ENCODE measurements around the gene DARS1. TPM values are rescaled to one million over a fixed set of nuclear protein-coding genes. Genes with fewer than 3 reads are reported as not detected.

Gene DARS1
- polyA plus RNA-seq, 2 donors: 52.5 to 141 TPM

DNA sequence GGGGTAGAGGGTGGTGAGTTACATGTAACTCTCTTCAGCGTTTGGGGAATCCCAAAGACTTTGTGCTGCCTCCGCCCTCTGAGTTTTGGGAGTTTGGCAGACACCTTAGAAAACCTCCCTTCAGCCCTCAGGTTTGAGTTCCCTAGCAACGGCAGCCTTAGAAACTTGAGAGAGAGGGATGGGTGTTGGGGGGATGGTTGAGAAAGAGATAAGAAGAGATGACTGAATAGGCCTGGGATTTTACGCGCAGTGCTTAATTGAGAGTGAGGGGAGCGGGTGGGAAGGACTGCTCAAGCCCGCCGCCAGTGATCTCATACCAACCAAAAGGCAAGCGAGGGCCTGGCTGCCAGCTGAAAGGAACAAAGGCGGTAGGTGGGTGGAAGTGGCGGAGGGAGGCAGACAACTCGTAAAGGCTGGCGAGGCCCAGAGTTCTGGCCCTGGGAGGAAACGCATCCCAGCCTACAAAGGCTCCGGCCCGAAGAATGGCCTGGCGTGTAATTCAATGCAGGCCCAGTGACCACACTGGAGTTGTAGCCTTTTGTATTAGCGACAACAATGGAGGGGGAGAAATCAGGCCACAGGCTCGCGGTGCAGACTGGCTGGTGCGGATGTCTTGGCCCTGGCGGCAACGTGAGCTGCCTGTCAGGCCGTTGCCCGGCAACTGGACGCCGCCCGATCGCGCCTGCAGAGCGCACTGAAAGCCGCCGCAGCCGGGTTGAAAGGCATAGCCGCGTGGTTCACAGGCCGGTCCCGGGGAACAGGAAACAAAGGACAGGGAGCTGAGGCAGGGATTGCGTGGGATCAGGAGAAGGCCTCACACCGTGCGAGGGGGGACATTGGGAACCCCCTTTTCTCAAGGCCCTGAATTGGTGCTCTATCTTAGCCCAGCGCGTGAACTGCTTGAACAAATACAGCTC lies 39.9 kb upstream of the DARS1 start:
- WGBS, 2 donors: 30 to 44% methylated on average over 43 of the region's 43 CpGs
- Histone ChIP-seq H3K9me3 (ENCODE audit: control insufficient read depth in 2 of 2, insufficient read depth in 1 of 2, low read depth in 1 of 2, low read length in 1 of 2) (no peaks in the 10 kb centered on the region), H3K4me3 (ENCODE audit: low read depth in 1 of 2, low read length in 2 of 2) (no peak overlapping the region)

GRCh38 chr2:136024616-136025015 lies 39.2 kb upstream of the DARS1 start:
- H3K4me3 ChIP-seq (ENCODE audit: low read depth in 1 of 2, low read length in 2 of 2): no peak overlapping the region
- no peak overlapping the region for H3K27ac ChIP-seq (ENCODE audit: low read depth in 2 of 2, low read length in 1 of 2)
- no peaks in the 10 kb centered on the region for H3K9me3 ChIP-seq (ENCODE audit: control insufficient read depth in 2 of 2, insufficient read depth in 1 of 2, low read depth in 1 of 2, low read length in 1 of 2)
- no peaks in the 10 kb centered on the region for H3K4me1 ChIP-seq (ENCODE audit: control insufficient read depth in 2 of 2, insufficient read depth in 2 of 2, low read length in 1 of 2)
- no peaks in the 10 kb centered on the region for H3K27me3 ChIP-seq (ENCODE audit: control insufficient read depth in 1 of 2, insufficient read depth in 2 of 2, low read length in 2 of 2)
- 90% methylated on average over 3 of the region's 3 CpGs for WGBS, 2 donors
- no peaks in the 10 kb centered on the region for H3K36me3 ChIP-seq (ENCODE audit: control insufficient read depth in 2 of 2, insufficient read depth in 2 of 2, low read length in 1 of 2)

More for the DNA sequence above, 39.9 kb upstream of the DARS1 start:
- Histone ChIP-seq H3K4me1 (ENCODE audit: control insufficient read depth in 2 of 2, insufficient read depth in 2 of 2, low read length in 1 of 2) (no peaks in the 10 kb centered on the region), H3K27ac (ENCODE audit: low read depth in 2 of 2, low read length in 1 of 2) (no peak overlapping the region), H3K27me3 (ENCODE audit: control insufficient read depth in 1 of 2, insufficient read depth in 2 of 2, low read length in 2 of 2) (no peaks in the 10 kb centered on the region), H3K36me3 (ENCODE audit: control insufficient read depth in 2 of 2, insufficient read depth in 2 of 2, low read length in 1 of 2) (no peaks in the 10 kb centered on the region)

- Histone ChIP-seq H3K36me3 (ENCODE audit: control insufficient read depth in 2 of 2, insufficient read depth in 2 of 2, low read length in 1 of 2) (no peaks in the 10 kb centered on the region), H3K4me3 (ENCODE audit: low read depth in 1 of 2, low read length in 2 of 2) (no peak overlapping the region), H3K4me1 (ENCODE audit: control insufficient read depth in 2 of 2, insufficient read depth in 2 of 2, low read length in 1 of 2) (no peaks in the 10 kb centered on the region), H3K27me3 (ENCODE audit: control insufficient read depth in 1 of 2, insufficient read depth in 2 of 2, low read length in 2 of 2) (no peaks in the 10 kb centered on the region), H3K9me3 (ENCODE audit: control insufficient read depth in 2 of 2, insufficient read depth in 1 of 2, low read depth in 1 of 2, low read length in 1 of 2) (no peaks in the 10 kb centered on the region), H3K27ac (ENCODE audit: low read depth in 2 of 2, low read length in 1 of 2) (no peak overlapping the region)
- WGBS, 2 donors: 94 to 98% methylated on average over 6 of the region's 6 CpGs
Observed at GRCh38 chr2:136024185-136024584, 38.8 kb upstream of the DARS1 start.

GRCh38 chr2:136023416-136023815 lies 38.0 kb upstream of the DARS1 start:
- WGBS, 2 donors: 83 to 90% methylated on average over 2 of the region's 2 CpGs
- no peak overlapping the region for H3K27ac ChIP-seq (ENCODE audit: low read depth in 2 of 2, low read length in 1 of 2)

DNA sequence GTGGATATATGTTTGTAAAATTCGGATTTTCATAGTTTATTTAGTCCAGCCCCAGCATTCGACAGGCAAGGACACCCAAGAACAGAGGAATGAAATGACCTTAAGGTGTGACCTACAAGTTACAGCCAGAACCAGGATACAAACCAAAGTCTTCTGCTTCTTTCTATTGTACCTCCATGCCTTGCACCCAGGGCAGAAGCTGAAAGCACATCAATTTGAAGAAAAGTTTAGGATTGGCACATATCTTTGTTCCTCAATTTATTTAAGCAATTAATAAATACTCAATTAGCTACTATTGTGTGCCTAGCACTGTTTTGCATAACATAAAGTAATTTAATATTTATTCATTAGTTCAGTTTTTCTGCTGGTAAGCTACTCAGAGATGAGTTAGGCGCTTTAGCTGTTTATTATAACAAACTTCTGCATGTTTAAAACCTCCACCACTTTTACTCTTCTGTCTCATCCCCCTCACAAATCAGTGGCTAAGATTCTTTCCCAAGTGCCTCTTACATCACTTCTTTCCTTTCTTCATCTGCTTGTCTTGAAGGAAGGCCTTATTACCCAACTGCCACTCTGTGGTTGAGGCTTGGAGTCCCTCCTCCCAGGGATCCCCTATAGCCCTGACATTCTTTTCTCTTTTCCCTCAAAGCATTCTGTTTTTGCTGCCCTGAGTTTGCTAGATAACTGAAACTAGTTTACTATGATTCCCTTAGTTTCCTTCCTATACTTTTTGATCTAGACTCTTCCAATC lies 37.1 kb upstream of the DARS1 start:
- 86 to 93% methylated on average over 3 of the region's 3 CpGs for WGBS, 2 donors
- H3K27ac ChIP-seq (ENCODE audit: low read depth in 2 of 2, low read length in 1 of 2): no peak overlapping the region
- H3K4me1 ChIP-seq (ENCODE audit: control insufficient read depth in 2 of 2, insufficient read depth in 2 of 2, low read length in 1 of 2): no peaks in the 10 kb centered on the region
- no peak overlapping the region for H3K4me3 ChIP-seq (ENCODE audit: low read depth in 1 of 2, low read length in 2 of 2)
- H3K27me3 ChIP-seq (ENCODE audit: control insufficient read depth in 1 of 2, insufficient read depth in 2 of 2, low read length in 2 of 2): no peaks in the 10 kb centered on the region
- no peaks in the 10 kb centered on the region for H3K9me3 ChIP-seq (ENCODE audit: control insufficient read depth in 2 of 2, insufficient read depth in 1 of 2, low read depth in 1 of 2, low read length in 1 of 2)
- no peaks in the 10 kb centered on the region for H3K36me3 ChIP-seq (ENCODE audit: control insufficient read depth in 2 of 2, insufficient read depth in 2 of 2, low read length in 1 of 2)

More at GRCh38 chr2:136023416-136023815, 38.0 kb upstream of the DARS1 start:
- no peaks in the 10 kb centered on the region for H3K27me3 ChIP-seq (ENCODE audit: control insufficient read depth in 1 of 2, insufficient read depth in 2 of 2, low read length in 2 of 2)
- no peak overlapping the region for H3K4me3 ChIP-seq (ENCODE audit: low read depth in 1 of 2, low read length in 2 of 2)
- no peaks in the 10 kb centered on the region for H3K9me3 ChIP-seq (ENCODE audit: control insufficient read depth in 2 of 2, insufficient read depth in 1 of 2, low read depth in 1 of 2, low read length in 1 of 2)
- no peaks in the 10 kb centered on the region for H3K36me3 ChIP-seq (ENCODE audit: control insufficient read depth in 2 of 2, insufficient read depth in 2 of 2, low read length in 1 of 2)
- no peaks in the 10 kb centered on the region for H3K4me1 ChIP-seq (ENCODE audit: control insufficient read depth in 2 of 2, insufficient read depth in 2 of 2, low read length in 1 of 2)

DNA sequence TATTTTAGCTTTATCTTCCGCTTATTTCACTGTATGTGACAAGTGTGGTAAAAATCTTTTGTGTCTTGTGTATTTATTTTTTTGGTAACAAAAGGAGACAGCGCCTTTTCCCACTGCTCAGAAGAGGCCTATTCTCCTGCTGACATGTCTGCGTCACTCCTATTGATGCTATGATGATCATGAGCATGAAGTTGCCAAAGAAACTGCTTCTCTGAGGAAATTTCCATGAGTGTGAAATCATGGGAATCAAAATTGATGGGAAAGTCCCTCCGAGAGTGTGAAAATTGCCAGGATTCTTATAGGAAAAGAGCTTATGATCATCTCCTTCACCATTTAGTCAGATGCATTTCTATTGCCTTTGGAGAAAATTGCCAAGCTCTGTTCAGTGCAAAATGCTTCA lies 36.5 kb upstream of the DARS1 start:
- 95% methylated on average over 4 of the region's 4 CpGs for WGBS, 2 donors
- H3K4me1 ChIP-seq (ENCODE audit: control insufficient read depth in 2 of 2, insufficient read depth in 2 of 2, low read length in 1 of 2): no peaks in the 10 kb centered on the region
- H3K27me3 ChIP-seq (ENCODE audit: control insufficient read depth in 1 of 2, insufficient read depth in 2 of 2, low read length in 2 of 2): no peaks in the 10 kb centered on the region
- no peaks in the 10 kb centered on the region for H3K36me3 ChIP-seq (ENCODE audit: control insufficient read depth in 2 of 2, insufficient read depth in 2 of 2, low read length in 1 of 2)
- H3K4me3 ChIP-seq (ENCODE audit: low read depth in 1 of 2, low read length in 2 of 2): no peak overlapping the region
- H3K9me3 ChIP-seq (ENCODE audit: control insufficient read depth in 2 of 2, insufficient read depth in 1 of 2, low read depth in 1 of 2, low read length in 1 of 2): no peaks in the 10 kb centered on the region
- no peak overlapping the region for H3K27ac ChIP-seq (ENCODE audit: low read depth in 2 of 2, low read length in 1 of 2)

DNA sequence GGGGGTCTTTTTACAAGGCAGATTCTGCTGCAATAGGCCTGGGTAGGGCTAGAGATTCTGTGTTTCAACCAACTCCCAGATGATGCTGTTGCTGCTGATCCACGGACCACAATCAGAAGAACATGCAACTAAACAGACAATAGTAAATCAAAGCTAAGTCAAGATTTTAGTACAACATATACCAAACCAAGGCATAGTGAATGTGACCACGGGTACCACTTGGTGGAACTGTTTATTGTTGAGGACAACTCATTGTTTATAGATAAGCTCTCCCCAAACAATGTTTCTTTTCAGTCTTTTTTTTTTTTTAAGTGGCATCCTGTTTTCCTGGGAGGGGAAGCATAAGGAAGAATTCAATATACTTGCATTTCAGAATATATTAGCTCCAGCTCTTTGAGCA lies 36.0 kb upstream of the DARS1 start:
- no peaks in the 10 kb centered on the region for H3K9me3 ChIP-seq (ENCODE audit: control insufficient read depth in 2 of 2, insufficient read depth in 1 of 2, low read depth in 1 of 2, low read length in 1 of 2)
- no peaks in the 10 kb centered on the region for H3K36me3 ChIP-seq (ENCODE audit: control insufficient read depth in 2 of 2, insufficient read depth in 2 of 2, low read length in 1 of 2)
- no peaks in the 10 kb centered on the region for H3K27me3 ChIP-seq (ENCODE audit: control insufficient read depth in 1 of 2, insufficient read depth in 2 of 2, low read length in 2 of 2)
- no peak overlapping the region for H3K27ac ChIP-seq (ENCODE audit: low read depth in 2 of 2, low read length in 1 of 2)
- H3K4me1 ChIP-seq (ENCODE audit: control insufficient read depth in 2 of 2, insufficient read depth in 2 of 2, low read length in 1 of 2): no peaks in the 10 kb centered on the region
- no peak overlapping the region for H3K4me3 ChIP-seq (ENCODE audit: low read depth in 1 of 2, low read length in 2 of 2)
- WGBS, 2 donors: 73 to 79% methylated on average over 2 of the region's 2 CpGs

GRCh38 chr2:136020831-136021230 lies 35.4 kb upstream of the DARS1 start:
- Histone ChIP-seq H3K9me3 (ENCODE audit: control insufficient read depth in 2 of 2, insufficient read depth in 1 of 2, low read depth in 1 of 2, low read length in 1 of 2) (no peaks in the 10 kb centered on the region), H3K4me1 (ENCODE audit: control insufficient read depth in 2 of 2, insufficient read depth in 2 of 2, low read length in 1 of 2) (no peaks in the 10 kb centered on the region), H3K36me3 (ENCODE audit: control insufficient read depth in 2 of 2, insufficient read depth in 2 of 2, low read length in 1 of 2) (no peaks in the 10 kb centered on the region), H3K27ac (ENCODE audit: low read depth in 2 of 2, low read length in 1 of 2) (no peak overlapping the region), H3K4me3 (ENCODE audit: low read depth in 1 of 2, low read length in 2 of 2) (no peak overlapping the region), H3K27me3 (ENCODE audit: control insufficient read depth in 1 of 2, insufficient read depth in 2 of 2, low read length in 2 of 2) (no peaks in the 10 kb centered on the region)
- WGBS, 2 donors: 92 to 98% methylated on average over 2 of the region's 2 CpGs

- 71 to 73% methylated on average over 8 of the region's 8 CpGs for WGBS, 2 donors
- Histone ChIP-seq H3K4me3 (ENCODE audit: low read depth in 1 of 2, low read length in 2 of 2) (no peak overlapping the region), H3K4me1 (ENCODE audit: control insufficient read depth in 2 of 2, insufficient read depth in 2 of 2, low read length in 1 of 2) (no peaks in the 10 kb centered on the region), H3K27me3 (ENCODE audit: control insufficient read depth in 1 of 2, insufficient read depth in 2 of 2, low read length in 2 of 2) (no peaks in the 10 kb centered on the region), H3K27ac (ENCODE audit: low read depth in 2 of 2, low read length in 1 of 2) (no peak overlapping the region), H3K9me3 (ENCODE audit: control insufficient read depth in 2 of 2, insufficient read depth in 1 of 2, low read depth in 1 of 2, low read length in 1 of 2) (no peaks in the 10 kb centered on the region), H3K36me3 (ENCODE audit: control insufficient read depth in 2 of 2, insufficient read depth in 2 of 2, low read length in 1 of 2) (no peaks in the 10 kb centered on the region)
Observed at GRCh38 chr2:136019825-136020224, 34.4 kb upstream of the DARS1 start.

Measured in esophagus (tissue), 2 donors.